GM12801 (cell line): ENCODE data around the gene ALKBH8.

Experiments
- CTCF ChIP-seq: IDR thresholded peaks from one replicate; pipeline ENCODE4 v1.5.1; 2011; ENCODE audit warnings: control low read depth; ENCODE audit not compliant: insufficient read length; ENCODE audit errors: extremely low read depth

ALKBH8 gene

GRCh38 chr11:107550304-107550703 lies 15.2 kb downstream of the ALKBH8 start:
- no peak for TF ChIP-seq CTCF

- no peak for TF ChIP-seq CTCF
Observed at GRCh38 chr11:107549954-107550285, 15.6 kb downstream of the ALKBH8 start.

- peak; percentile 5 for TF ChIP-seq CTCF
Observed at GRCh38 chr11:107549253-107549953, 16.1 kb downstream of the ALKBH8 start.

- TF ChIP-seq CTCF: no peak
Observed at GRCh38 chr11:107547961-107548360, 17.6 kb downstream of the ALKBH8 start.

GRCh38 chr11:107545101-107545514 lies 20.4 kb downstream of the ALKBH8 start:
- no peak for TF ChIP-seq CTCF

- TF ChIP-seq CTCF: no peak
Observed at GRCh38 chr11:107538821-107539220, 26.7 kb downstream of the ALKBH8 start.

- TF ChIP-seq CTCF: no peak
Observed at GRCh38 chr11:107538239-107538638, 27.3 kb downstream of the ALKBH8 start.

- no peak for TF ChIP-seq CTCF
Observed at GRCh38 chr11:107526197-107526596, 39.3 kb downstream of the ALKBH8 start.
